GM21786 (cell line): ENCODE measurements around the gene CDH20.
"Not testable (repeated sequence)": the region's sequence is repeated elsewhere in the genome, so short reads cannot be mapped to it uniquely, and the experiment has no call there.

Experiments
- ATAC-seq: cut with Tn5 transposase; IDR thresholded peaks from one replicate; pipeline ENCODE4 v1.9.1; 2021; ENCODE audit not compliant: unreplicated experiment

CDH20 gene

DNA sequence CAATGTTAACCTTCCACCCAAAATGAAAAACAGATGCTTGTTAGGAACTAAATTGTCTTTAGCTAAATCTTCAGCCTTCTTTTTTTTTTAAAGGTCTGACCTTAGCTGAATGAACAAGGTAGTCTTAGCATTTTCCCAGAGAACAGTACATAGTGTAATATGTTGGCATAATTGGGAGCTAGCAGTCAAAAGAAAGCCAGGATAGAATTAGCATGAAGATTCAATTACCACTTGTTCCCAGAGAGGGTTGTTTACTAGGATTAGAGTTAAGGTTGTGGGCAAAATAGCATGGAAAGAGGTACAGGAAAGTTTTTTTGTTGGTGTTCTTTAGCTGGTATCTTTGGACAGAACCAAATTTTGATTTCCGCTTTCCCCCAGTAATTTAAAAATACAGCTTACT lies 6.9 kb downstream of the CDH20 start:
- no peak for ATAC-seq

GRCh38 chr18:61348230-61348629 lies 15.0 kb downstream of the CDH20 start:
- no peak for ATAC-seq

GRCh38 chr18:61350578-61350977 lies 17.3 kb downstream of the CDH20 start:
- no peak for ATAC-seq

DNA sequence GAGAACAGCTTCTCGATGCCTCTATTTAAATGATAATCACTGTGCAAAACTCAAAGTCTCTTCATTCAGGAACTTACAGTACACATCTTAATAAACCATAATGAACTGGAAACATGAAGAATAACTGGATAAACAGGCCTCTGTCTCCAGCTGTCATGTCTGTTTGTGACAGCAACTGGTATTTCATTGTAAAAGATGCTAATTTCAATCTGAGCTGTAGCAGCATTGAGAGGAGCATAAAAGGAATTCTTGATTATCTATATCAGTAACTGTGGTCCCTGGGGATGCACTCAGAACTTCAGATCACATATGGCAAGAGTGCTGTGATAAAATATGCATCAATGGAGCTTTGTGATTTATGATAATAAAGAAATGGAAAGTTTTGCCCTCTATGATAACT lies 18.8 kb downstream of the CDH20 start:
- ATAC-seq: no peak

DNA sequence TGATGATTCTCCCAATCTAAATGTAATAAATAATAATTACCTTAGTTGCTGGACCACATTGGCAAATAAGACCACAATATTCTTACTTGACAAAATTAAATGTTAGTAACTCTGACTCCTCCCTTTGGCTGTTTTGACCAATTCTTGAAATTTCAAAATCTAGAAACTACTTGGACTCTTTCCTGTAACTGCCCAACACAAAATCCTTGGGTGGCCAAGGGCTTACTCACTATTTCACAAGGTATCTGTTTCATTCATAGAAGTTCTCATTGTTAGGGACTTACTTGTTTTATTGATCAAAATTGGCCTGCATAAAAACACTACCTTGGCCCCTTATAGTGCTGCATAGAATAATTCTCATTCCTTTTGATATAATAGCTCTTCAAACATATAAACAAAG lies 19.4 kb downstream of the CDH20 start:
- ATAC-seq: no peak

DNA sequence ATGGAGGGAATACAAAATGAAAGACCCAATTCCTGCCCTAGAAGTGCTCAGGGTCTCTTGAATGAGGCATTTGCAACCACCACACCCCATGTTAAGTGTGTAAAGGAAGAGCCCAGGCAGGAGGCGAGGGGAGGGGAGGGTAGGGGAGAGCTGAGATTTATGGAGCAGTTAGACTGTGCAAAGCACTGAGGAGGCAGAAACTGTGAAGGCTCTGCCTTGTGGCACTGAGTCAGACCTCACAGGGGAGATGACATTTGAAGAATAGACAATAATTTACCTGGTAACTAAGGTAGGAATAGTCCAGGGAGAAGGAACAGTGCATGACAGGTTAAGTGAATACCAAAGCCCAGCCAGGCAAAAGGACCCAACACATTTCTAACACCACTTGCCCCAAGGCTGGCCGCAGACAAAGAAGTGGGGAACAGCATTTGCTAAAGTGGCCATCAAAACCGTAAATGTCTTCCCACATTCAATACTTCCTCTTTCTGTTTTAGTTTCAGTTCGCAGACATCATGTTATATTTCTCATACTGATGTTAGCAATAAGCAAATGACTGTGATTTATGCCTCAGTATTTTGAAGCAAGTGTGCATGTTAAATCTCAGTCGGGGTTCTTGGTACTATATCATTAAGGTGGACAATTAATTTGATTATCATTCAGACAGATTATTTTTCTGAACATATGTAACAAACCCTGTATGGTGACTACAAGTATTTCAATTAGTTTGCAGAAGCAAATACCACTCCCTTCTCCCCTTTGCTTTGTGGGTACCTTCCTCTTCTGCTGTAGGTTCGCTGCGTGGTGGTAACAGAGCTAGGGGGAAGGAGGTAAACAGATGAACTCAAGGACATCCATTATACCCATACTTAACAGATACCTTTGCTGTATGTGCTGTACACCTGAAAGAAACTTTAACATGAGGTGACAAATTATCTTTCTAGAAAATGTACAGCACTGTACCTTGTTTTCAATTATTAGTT lies 27.5 kb downstream of the CDH20 start:
- peak; percentile 95 for ATAC-seq

GRCh38 chr18:61362511-61362910 lies 29.3 kb downstream of the CDH20 start:
- ATAC-seq: no peak

GRCh38 chr18:61364953-61365352 lies 31.7 kb downstream of the CDH20 start:
- ATAC-seq: no peak

GRCh38 chr18:61368001-61368400 lies 34.8 kb downstream of the CDH20 start:
- no peak for ATAC-seq

DNA sequence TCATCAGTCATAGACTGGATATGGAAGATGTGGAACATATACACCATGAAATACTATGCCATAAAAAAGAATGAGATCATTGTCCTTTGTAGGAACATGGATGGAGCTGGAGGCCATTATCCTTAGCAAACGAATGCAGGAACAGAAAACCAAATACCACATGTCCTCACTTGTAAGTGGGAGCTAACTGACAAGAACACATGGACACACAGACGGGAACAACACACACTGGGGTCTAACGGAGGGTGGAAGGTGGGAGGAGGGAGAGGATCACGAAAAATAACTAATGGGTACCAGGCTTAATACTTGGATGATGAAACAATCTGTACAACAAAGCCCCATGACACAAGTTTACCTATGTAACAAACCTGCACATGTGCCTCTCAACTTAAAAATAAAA lies 36.4 kb downstream of the CDH20 start:
- not testable (repeated sequence) for ATAC-seq

GRCh38 chr18:61371111-61371510 lies 37.9 kb downstream of the CDH20 start:
- no peak for ATAC-seq

GRCh38 chr18:61379827-61380226 lies 46.6 kb downstream of the CDH20 start:
- no peak for ATAC-seq

- no peak for ATAC-seq
Measured at GRCh38 chr18:61388010-61388409, 54.8 kb downstream of the CDH20 start.

GRCh38 chr18:61394983-61395382 lies 61.8 kb downstream of the CDH20 start:
- no peak for ATAC-seq

DNA sequence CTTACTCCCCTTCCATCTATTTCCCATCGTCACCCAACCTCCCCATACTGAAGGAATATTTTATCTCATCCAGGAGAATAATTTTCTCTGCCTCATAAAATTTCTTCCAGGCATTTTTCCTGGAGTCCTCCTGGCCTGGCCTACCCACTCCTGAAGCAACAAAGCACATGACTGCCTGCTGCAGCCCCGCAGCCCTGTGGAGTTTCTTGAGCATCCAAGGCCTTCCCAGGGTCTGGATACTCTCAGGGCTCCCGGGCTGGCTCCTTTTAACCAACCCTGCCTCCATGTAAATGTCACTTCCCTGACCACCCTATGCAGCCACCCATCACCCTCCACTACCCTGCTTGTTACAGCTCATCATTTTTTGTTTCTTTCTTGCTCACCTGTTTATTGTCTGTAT lies 64.0 kb downstream of the CDH20 start:
- no peak for ATAC-seq

DNA sequence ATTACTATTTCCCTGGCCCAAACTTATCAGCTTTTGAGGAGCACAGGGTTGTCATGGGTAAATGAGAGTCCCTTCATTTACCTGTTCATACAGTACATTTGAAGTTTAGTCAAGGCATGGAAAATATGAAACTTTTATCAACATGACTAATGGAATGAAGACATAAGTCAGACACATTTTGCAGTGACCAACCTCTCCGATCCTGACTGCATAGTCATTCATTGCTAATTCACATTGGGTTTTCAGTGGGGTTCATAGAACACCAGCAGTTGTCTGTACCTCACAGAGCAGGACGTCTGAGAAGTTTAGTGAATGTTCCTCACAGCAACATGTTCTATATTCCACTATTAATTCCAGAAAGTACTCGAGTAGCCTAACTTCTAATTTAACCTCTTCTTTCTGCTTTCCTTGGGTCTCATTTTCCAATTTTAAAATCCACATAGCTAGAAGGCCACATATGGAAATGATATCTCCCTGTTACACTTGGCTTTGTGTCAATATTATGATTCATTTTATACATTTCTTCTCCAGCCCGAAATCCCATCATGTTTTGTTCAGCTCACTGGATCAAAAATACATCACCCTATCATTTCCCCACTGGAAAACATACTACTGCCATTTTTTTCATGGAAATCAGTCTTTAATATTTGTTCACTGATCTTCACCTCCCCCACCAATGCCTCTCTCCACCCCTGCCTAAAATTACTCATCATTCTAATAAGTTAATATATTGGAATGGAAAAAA lies 65.9 kb downstream of the CDH20 start:
- no peak for ATAC-seq

DNA sequence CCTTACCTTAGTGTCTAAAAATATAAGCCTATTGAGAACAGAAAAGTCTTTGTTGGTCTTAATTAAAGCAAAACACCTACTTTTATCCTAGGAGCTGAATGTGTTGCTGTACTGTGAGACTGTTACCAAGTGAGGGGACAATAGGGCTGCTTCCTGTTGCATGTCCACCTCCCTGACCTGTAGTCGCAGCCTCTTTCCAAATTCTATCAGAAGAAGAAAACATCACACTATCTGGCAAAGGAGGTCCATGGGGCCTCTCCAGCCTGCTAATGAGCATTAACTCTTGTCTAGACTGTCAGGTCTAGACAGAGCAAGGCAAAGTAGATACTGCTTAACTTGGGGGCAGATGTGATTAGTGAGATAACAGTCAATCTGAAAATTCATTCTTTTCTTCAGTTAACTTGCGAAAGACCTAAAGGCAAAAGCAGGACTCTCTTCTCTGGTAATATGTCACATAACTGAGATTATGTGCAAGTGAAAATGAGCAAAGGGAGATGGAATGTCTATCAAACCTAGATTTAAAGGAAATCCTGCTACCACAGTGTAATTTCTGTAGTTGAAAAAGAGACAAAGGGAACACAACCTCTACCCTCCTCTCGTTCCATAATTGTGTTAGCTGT lies 66.9 kb downstream of the CDH20 start:
- ATAC-seq: no peak

DNA sequence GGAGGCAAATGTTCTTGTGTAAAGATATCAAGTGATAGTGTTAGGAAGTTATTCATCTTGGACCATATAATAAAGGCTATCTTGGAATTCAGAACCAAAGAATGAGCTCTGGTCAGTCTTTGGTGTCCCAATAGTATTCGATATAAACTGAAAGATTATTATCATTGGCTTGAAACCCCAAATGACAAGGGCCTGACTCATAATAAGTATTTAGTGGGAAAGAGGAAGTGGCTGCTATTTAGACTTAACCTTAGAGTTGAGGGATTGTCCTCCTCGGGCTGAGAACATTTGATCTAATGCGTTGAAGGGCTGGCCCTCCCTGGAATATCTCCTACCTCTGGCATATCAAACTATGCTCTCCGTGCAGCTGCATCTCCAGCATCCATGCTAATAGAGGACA lies 67.5 kb downstream of the CDH20 start:
- no peak for ATAC-seq

GRCh38 chr18:61402726-61403125 lies 69.5 kb downstream of the CDH20 start:
- no peak for ATAC-seq

GRCh38 chr18:61413396-61413795 lies 80.2 kb downstream of the CDH20 start:
- ATAC-seq: no peak

DNA sequence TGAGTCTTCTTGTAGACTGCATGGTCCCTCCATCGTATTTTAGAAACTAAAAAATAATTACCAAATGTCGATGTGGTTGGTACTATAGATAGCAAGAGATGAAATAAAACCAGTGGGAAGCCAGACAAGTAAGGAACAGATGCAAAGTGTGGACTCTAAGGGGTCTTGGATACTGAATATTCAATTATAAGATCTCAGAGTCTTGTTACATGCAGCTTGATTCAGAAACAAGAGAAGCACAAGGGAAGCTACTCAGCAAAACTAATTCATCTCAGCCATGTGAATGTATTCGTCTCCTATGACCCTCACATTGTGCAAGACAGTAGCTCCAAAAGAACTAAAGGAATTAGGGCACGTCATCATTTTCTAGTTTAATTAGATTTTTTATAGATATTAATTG lies 80.9 kb downstream of the CDH20 start:
- no peak for ATAC-seq

GRCh38 chr18:61419763-61420162 lies 86.5 kb downstream of the CDH20 start:
- ATAC-seq: no peak
